ENCODE measurements around the gene SH3GL3.

The SH3GL3 gene

DNA sequence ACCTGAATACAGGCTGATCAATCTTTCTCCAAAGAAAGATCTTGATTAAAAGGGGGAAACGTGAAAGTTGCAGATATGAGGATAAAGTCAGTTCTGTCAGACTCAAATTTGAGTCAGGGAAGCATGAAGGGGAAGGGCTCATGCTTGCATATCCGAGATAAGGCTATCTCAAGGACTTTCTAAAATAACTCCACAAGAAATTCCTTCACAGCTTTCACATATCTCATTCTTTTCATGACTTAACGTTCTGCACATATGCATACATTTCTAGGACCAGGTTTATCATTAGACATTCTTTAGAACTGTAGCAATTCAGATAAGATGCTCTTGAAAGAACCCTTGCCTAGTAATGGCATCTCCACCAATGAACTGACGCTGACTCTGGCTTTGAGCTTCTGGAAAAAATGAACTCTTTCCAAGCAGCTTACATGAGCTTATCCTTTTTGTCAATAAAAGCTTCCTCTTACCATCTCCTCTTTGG lies 15.9 kb downstream of the SH3GL3 start:
- DNase-seq = no peak

DNA sequence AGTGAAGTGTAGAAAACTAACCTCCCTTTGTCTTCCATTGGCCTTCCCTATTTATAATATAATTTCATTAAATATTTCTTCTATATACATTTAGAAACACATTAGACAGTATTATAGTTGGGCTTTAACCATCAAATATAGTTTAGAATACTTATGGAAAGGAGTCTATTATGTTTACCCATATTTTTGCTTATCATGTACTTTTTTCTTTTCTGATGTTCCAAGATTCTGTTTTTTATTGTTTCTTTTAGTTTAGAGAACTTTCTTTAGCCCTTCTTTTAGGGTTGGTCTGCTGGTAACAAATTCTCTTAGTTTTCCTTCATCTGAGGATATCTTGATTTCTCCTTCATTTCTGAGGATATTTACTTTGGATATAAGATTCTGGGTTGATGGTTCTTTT lies 23.7 kb downstream of the SH3GL3 start:
- no peak for DNase-seq

DNA sequence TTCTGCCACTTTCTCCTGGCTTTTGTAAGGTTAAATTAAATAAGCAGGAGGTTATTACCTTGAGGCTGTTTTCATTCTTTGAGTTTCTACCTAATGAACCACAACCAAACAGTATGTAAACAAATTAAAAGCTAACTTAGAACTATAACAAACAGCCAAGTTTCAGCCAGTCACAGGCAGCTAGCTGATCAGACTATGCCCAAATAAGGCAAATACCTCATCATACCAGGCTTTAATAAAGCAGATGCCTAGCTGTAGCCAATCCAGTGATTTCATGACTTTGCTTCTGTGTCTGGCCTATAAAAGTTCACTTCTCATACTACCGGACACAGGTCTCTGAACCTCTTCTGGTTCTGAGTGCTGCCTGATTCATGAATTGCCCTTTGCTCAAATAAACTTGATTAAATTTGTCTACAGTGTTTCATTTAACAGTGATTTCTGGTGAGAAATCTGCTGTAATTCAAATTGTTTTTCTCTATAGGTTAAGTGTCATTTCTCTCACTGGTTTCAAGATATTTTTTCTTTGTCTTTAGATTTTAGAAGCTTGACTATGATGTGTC lies 24.2 kb downstream of the SH3GL3 start:
- no peak for DNase-seq

DNA sequence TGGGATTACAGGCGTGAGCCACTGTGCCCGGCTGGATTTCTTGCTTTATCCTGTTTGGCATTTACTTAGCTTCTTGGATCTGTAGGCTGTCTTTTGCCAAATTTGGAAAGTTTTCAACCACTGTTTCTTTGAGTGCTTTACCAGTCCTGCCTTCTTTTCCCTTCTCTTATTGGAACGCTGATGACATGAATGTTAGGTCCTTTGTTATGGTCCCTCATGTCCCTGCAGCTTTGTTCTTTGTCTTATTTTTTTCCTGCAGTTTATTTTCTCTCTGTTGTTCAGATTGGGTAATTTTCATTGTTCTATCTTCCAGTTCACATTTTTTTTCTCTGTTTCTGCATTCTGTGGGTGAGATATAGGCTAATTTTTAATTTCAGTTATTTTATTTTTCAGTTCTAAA lies 25.0 kb downstream of the SH3GL3 start:
- DNase-seq = no peak

DNA sequence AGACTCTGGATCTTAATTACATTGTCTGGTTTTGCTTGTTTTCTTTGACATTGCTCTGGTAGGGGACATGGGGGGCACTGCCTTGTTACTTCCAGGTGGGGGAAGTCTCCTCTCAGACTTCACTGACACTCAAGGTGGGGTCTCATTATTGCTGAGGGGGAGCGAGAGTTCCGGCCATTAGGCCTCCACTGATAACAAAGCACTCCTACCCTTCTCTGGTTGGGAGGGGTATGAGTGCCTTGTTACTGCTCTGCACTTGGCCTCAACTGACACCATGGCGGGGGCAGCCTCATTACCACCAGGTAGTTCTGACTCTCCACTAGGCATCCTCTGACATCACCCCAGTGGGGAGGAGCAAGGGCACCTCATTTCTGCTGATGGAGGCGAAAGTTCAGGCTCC lies 25.7 kb downstream of the SH3GL3 start:
- DNase-seq = no peak

DNA sequence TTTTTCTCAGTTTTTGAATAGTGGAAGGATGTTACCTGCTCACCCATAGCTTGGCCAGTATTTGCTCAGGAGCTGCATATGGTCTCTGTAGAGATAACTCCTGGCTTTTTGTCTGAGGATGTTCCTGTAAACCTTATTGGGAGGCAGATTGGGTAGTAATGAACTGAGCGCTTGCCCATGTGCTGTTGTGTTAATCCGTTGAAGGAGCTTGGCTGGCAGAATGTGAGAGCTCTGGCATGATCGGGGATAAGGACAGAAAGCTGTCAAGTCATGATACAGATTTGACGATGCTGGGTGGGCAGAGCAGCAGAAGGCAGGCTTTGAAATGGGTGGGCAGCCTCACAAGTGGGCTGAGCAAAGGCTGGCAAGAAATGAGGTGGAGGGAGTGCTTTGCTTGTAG lies 27.4 kb downstream of the SH3GL3 start:
- DNase-seq = no peak

DNA sequence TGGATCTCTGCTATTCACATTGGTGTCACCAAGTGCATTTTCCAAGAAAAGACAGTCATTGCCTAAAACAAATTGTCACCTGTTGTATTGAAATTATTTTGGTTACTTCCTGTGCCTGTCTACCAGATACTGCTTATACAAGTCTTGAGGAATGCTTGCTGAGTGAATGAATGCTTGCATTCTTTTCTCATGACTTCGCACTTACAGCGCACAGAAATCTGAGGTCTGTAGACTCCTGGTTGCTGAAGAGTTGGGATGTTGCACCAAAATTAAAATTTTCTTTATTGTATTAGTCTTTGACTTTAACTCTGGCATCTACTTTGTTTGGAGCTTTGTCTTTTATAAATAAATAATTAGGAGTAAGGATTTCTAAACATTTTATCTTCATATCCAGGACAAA lies 28.4 kb downstream of the SH3GL3 start:
- DNase-seq = no peak

DNA sequence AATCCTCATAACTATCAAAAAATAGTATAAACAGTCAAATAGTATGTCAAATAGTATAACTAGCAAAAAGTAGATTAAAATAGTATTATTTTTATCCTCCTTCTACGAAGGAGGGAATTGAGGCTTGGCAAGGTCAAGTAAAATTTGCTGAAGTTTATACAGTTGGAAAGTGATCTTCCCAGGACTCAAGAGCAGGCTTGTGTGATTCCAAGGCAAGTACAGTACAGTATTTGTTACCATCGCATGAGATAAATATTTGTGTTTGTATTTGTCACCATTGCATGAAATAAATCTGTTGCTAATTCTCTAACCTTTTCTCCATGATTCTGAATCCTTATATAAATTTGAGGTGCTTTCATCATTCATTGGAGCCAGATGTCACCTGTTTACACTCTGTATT lies 28.9 kb downstream of the SH3GL3 start:
- DNase-seq = no peak

DNA sequence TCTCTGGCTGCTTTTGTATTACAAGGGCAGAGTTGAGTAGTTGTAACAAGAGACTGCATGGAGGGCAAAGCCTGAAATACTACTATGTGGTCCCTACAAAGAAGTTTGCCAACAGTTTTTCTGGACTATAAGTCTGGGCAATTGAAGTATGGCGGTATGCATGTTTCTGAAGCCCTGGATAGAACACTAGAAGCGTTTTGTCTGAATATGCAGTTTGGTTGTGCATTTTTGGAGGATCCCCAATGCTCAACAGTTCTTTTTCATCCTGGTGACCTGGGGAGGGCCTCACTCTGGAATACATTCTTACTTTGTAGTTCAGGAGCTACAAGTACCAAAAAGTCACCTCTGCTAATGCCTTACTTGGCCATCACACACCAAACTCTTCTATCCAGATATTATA lies 29.6 kb downstream of the SH3GL3 start:
- no peak for DNase-seq

DNA sequence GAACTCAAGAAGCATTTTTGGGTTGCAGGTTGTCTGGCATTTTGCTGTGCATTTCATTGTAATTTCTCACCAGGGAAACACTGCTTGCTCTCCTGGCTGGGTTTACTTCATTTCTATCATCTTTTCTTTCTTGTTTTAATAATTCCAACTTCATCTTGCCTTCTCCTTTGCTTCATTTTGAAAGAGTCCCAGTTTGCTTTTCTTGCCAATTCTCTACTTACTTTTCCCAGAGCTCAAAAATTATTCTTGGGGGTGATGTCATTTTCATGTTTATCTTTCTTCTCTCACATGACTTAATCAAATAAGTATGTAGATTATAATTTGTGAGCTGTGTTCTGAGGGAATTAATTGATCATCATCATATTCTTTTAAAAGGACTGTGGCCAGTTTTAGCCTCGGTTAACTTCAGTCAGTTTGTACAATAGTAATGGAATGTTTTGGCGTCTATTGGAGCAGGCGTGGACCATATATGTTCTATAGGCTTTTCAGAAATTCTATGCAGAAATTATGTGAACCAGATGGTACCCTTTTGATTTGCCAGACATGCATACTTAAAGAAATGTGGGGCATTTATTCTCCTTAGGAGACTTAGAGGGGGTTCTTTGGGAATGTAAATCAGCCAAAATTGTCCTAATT lies 30.1 kb downstream of the SH3GL3 start:
- DNase-seq = no peak

DNA sequence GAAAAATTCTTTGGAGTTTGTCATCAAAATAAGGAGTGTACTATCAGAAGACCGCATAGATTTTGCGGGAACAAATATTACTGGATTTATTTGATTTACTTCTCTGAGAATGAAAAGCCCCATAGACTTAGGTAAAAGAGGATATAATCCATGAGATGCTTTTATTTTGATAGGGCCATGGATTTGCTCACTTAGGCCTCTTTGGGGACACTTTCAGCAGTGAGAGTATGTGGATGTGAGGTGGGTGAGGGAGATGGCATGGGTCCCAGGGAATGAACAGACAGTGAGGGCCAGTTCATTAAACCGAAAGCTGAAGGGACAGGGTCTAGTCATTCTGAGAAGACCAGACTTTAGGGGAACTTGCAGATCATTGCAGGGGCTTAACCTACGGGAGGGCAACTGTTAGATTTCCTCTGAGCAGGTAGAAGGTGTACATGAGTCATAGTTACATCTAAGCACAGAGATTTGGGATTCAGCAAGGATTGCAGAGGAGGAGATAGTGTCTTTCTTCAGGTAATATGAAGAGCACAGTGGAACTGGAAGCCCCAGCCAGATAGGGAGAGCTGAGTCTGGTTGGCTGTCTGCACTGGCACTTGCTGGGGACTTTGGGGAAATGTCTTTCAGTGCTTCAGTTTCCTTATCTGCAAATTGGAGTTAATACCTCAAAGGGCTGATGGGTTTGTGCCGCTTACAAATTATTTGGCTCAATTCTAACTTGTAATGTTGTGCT lies 30.8 kb downstream of the SH3GL3 start:
- no peak for DNase-seq

DNA sequence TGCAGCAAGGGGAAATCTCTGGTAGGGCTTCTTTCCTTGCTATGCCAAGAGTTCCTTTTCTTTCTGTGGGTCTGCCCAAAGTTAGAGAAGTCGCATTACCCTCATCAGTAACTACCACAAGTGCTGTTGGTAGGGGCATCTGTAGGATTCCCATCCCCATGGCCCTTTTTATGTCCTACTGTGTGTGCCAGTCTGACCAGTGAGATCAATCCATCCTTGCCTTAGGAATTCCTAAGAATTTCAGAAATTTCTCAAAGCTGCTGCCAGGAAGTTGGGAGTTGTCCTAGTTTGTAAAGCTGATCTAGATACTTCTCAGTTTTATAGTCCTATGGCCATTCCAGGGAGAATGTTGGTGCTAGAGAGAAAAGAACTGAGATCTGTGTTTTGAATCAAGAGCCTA lies 36.5 kb downstream of the SH3GL3 start:
- DNase-seq = no peak

DNA sequence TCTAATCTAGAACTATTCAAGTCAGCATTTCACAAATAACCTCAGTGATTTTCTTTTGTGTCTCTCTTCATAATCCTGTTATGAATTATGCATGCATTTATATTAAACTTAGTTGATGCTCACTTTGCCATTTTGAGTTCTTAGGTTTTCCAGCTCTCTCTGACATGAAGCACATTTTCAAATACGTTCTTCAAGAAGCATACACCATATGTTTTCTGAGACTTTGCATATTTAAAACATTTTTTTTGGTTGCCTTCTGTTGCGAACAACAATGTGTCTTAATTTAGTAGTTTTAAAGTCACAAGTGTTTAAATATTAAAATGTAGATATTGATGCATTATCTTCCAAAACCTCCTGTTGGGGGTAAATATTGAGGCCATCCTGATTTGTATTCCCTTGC lies 37.5 kb downstream of the SH3GL3 start:
- no peak for DNase-seq

DNA sequence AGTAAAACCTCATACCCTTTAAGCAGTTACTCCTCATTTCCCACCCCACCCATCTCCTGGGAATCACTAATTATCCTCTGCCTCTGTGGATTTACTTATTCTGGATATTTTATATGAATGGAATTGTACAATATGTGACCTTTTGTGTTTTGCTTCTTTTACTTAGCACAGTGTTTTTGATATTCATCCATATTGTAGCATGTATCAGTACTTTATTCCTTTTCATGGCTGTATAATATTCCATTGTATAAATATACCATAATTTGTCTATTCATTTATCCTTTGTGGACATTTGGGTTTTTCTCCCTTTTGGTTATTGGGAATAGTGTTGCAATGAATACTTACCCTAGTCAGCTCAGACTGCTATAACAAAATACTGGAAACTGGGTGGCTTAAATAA lies 39.2 kb downstream of the SH3GL3 start:
- DNase-seq = no peak

DNA sequence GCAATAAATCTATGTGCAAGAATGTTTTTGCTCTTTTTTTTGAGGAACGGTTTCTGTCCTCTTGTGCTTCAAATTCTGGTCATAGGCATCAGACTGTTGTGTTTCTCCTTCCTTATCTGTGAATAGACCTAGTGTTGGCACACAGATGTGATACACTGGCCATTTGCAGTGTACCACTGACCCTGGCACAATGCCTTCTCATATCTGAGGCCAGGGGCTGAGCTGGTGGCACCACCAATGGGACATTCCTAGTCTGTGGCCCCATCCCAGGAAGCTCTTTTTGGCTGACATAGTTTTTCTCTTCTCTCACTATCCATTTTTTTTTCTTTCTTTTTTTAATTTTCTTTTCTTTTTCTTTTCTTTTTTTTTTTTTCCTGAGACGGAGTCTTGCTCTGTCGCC lies 40.4 kb downstream of the SH3GL3 start:
- DNase-seq = no peak

DNA sequence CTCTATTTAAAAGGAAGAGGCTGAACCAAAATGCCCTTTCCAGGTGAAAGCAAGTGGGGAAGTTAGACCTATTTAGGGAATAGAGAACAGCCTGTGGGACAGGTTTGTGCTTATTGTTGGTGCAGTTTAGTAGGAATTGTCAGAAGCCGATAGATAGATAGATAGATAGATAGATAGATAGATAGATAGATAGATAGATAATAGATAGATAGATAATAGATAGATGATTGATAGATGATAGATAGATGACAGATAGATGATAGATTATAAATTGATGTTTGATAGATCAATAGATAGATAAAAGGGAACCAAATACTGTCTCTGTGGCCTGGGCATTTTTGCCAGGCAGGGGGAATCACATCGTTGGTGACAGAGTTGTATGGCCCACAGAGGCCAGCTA lies 42.5 kb downstream of the SH3GL3 start:
- DNase-seq = no peak

DNA sequence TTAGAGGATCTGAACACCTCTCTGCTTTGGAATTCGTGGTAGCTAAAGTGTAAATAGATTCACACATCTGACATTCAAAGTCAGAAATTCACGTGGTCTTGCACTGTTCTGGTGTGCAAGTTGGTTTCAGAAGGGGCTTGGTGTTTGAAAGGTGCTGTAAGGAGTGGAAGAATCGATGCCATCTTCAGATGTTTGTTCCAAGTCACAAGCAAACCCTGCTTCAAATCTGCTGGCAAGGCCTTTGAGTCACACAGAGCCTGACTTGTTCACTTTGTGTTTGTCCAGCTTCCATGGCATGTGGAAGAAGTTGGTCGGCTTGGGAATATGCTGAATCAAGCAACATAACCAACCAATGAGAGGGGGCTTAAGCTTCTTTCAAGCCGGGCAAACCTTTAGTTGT lies 44.3 kb downstream of the SH3GL3 start:
- DNase-seq = no peak

DNA sequence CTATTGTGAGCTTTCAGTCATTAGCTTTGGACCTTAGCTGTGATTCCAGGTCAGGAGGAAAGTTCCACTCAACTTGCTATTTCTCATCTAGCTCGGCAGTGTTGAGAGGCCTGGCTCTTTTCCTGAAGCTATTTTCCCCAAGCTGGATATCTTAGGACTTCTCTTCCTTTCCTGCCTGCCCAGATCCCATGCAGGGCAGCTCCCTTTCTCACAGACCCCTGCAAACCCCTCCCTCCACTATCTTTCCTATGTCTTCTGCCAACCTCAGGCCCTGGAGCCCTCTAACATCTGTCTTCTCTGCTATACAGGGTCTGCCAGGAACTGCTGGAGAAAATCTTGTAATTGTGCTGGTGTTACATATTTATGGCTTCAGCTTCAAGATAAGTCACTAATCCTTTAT lies 49.6 kb downstream of the SH3GL3 start:
- no peak for DNase-seq

DNA sequence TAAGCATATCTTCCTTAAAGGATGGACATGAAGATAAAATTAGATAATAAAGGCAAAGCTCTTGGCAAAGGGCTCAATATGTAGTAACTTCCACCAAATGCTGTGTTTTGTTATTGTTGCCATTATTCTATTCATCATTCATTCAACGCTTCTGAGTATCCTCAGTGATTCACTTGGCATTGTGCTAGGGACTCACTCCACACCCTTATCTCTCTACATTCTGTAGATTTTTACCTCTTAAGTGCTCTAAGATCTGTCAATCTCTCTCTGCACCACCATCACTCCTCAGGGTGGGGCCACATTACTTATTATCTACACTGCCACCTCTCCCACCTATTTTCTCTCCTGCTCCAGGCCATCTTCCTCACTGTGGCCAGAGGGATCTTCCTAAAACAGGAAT lies 51.2 kb downstream of the SH3GL3 start:
- no peak for DNase-seq

DNA sequence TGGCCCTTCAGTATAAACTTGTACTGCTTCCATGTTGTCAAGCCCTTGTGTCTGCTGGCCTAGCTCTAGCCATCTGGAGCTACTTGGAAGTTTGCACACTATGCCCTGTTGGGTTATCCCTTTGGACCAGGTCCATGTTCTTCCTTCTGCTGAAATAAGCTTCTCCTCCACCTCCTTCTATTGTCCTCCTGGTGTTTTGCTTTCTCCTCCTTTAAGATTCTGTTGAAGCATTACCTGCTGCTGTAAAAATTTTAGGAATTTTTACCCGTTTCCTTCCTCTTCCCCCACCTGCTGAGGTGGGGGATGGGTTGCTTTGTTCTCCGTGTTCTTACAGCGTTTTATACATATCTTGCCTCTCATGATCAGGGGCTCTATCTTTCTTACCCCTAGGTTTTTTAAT lies 51.7 kb downstream of the SH3GL3 start:
- DNase-seq = no peak

DNA sequence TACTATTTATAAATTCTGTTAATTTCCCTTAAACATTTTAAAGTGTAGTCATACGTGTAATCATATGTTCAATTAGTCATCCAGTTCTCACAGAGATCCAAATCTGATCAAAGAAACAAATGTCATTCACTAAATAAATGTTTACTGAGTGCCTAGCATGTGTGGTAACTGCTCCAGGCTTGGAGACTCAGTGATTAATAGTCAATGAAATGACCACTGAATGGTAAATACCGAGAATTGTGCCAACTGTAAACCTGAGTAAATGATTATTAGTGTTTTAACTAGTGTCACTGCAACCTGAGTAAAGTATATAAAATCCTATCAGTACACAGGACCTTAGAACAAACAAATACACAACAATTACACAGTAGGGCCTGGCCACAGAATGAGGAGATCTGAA lies 52.3 kb downstream of the SH3GL3 start:
- no peak for DNase-seq

DNA sequence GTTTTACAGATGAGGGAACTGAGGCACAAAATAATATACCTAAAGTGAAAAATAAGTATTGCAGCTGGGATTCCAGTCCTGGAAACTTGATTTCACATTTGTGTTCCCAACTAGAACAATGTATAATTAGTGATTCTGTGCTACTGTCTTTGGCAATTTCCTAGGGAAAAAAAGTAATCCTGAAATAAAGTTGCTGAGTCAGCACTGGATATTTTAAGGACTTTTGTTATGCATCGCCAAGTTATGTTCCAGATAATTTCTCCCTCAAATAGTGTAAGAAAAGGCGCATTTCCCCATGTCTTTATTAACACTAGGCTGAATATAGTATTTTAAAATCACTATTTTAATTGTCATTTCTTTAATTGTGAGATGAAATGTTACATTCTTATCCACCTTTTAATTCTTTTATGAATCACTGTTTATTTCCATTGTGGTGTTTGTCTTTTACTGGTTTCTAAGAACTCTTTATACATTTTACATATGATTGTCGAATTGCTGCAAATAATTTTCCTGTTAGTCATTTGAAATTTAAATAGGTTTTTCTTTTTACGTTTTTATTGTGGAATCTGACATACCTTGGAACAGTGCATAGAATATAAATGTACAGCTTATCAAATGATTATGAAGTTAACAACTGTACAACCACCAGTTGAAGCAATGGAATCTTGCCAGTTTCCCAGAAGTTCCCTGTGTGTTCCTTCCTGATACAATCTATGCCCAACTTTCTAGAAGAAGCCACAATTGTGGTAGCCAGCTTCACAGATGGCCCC lies 56.6 kb downstream of the SH3GL3 start:
- DNase-seq = no peak

DNA sequence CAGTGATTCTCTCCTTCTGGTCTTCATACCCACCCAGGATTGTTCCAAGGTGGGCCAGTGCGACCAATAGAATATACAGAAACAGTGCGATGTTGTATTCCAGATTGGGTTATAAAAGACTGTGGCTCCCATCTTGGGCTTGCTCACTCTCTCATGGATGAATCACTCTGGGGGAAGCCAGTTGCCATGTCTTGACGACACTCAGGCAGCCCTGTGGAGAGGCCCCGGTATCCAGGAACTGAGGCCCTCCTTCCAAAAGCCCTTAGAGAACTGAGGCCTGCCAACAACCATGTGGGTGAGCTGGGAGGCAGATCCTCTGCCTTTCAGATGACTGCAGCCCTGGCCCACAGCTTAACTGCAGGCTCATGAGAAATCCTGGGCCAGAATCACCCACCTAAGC lies 57.2 kb downstream of the SH3GL3 start:
- no peak for DNase-seq

DNA sequence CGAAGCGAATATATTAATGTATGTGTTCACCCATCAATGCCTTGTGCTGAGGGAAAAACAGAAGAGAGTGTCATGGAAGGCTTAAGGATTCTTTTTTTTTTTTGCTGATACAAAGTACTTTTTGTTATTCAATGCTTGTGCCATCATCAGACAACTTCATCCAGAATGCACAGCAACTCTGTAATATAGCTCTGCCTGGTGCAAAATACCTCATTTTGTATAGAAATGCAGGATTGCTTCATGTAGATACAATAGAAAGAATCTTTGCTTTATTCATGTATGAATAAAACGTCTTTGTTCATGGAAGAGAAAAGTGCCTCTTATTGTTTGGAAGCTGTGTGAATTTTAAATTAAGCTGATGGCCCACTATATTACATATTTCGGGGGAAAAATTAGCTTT lies 62.9 kb downstream of the SH3GL3 start:
- no peak for DNase-seq
